ENCODE results near the gene TMEM165.

DNA sequence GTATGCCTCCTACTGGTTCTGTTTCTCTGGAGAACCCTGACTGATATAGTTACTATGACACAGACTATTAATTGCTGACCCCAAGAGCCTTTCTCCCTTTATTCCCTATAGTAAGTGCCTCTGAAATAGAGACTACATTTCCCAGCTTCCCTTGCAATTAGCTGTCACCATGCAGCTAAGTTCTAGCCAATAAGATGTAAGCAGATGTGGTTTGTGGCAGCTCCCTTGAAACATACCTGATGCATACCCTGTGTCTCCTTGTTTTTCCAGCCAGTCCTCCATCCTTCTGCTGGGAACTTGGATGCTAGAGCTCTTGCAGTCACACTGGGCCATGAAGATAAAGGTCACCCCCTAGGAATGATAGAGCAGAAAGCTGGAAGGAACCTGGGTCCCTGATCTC, 9.7 kb upstream of the TMEM165 start:
- TF ChIP-seq, protein P1, sequence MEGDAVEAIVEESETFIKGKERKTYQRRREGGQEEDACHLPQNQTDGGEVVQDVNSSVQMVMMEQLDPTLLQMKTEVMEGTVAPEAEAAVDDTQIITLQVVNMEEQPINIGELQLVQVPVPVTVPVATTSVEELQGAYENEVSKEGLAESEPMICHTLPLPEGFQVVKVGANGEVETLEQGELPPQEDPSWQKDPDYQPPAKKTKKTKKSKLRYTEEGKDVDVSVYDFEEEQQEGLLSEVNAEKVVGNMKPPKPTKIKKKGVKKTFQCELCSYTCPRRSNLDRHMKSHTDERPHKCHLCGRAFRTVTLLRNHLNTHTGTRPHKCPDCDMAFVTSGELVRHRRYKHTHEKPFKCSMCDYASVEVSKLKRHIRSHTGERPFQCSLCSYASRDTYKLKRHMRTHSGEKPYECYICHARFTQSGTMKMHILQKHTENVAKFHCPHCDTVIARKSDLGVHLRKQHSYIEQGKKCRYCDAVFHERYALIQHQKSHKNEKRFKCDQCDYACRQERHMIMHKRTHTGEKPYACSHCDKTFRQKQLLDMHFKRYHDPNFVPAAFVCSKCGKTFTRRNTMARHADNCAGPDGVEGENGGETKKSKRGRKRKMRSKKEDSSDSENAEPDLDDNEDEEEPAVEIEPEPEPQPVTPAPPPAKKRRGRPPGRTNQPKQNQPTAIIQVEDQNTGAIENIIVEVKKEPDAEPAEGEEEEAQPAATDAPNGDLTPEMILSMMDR (conservative IDR thresholded peaks at IDR 0.05; ENCODE audit: low read depth, low read length): no peak
- TF ChIP-seq EZH2 (IDR thresholded peaks at IDR 0.05; ENCODE audit: low read length, unreplicated experiment): no peak

Measured in PC-3 (cell line).